SK-N-MC (cell line): Measurements from ENCODE around the gene SCP2D1.

Experiments
- DNase-seq: peaks from one replicate; pipeline ENCODE4 v3.0.0-alpha.2; 2011; ENCODE audit warnings: low read depth, low spot score
- H3K27ac ChIP-seq: fragments of 200-600 bp; sonication (generic); 2 replicates; pipeline ENCODE4 v1.5.1; 2016; ENCODE audit warnings: mixed run types
- H3K36me3 ChIP-seq: fragments of 200-600 bp; sonication (generic); 2 replicates; pipeline ENCODE4 v1.6.1; 2017; ENCODE audit warnings: antibody characterized with exemption, low read length, mixed read lengths; ENCODE audit not compliant: insufficient read depth
- H3K4me3 ChIP-seq: fragments of 200-600 bp; sonication (generic); 2 replicates; pipeline ENCODE4 v1.5.1; 2016
- H3K9ac ChIP-seq: fragments of 200-600 bp; sonication (generic); 2 replicates; pipeline ENCODE4 v1.8.0; 2017; ENCODE audit warnings: mixed run types, mixed read lengths; ENCODE audit not compliant: insufficient read length
- H3K9me3 ChIP-seq: fragments of 200-600 bp; sonication (generic); 2 replicates; pipeline ENCODE4 v1.6.1; 2017; ENCODE audit warnings: low read depth, mild to moderate bottlenecking, antibody characterized with exemption, low read length, moderate library complexity, mixed read lengths
- EZH2 ChIP-seq: fragments of 200-600 bp; sonication (generic); IDR thresholded peaks from one replicate; pipeline ENCODE4 v1.6.1; 2017; ENCODE audit warnings: antibody characterized with exemption
- FOXP2 ChIP-seq: optimal IDR thresholded peaks from 2 replicates; pipeline ENCODE3; 2011; ENCODE audit warnings: mild to moderate bottlenecking, moderate library complexity; ENCODE audit not compliant: insufficient read depth; ENCODE audit errors: extremely low read length, control extremely low read depth
- POLR2AphosphoS5 ChIP-seq: IDR thresholded peaks from 2 replicates; pipeline ENCODE4 v1.6.1; 2012; ENCODE audit warnings: mild to moderate bottlenecking, low read depth, low read length, borderline replicate concordance

SCP2D1 gene

GRCh38 chr20:18801516-18801915 lies 12.1 kb upstream of the SCP2D1 start:
- DNase-seq, result no peak
- Histone ChIP-seq H3K4me3 (no peak overlapping the region), H3K27ac (no peak overlapping the region), H3K36me3 (no peaks in the 10 kb centered on the region), H3K9me3 (no peaks in the 10 kb centered on the region), H3K9ac (no peak overlapping the region)
- TF ChIP-seq FOXP2 (no peak), EZH2 (no peak), POLR2AphosphoS5 (no peak)

GRCh38 chr20:18802012-18802634 lies 11.5 kb upstream of the SCP2D1 start:
- Histone ChIP-seq H3K36me3 (no peaks in the 10 kb centered on the region), H3K27ac (no peak overlapping the region), H3K9me3 (no peaks in the 10 kb centered on the region), H3K4me3 (no peak overlapping the region), H3K9ac (no peak overlapping the region)
- no peak for DNase-seq
- no peak for TF ChIP-seq FOXP2
- TF ChIP-seq EZH2, result no peak
- no peak for TF ChIP-seq POLR2AphosphoS5

- H3K9me3 ChIP-seq, result no peaks in the 10 kb centered on the region
- DNase-seq, result no peak
- no peak overlapping the region for H3K27ac ChIP-seq
- H3K9ac ChIP-seq, result no peak overlapping the region
- no peaks in the 10 kb centered on the region for H3K36me3 ChIP-seq
- TF ChIP-seq EZH2 (no peak), FOXP2 (no peak), POLR2AphosphoS5 (no peak)
- no peak overlapping the region for H3K4me3 ChIP-seq
These were observed 7.7 kb upstream of the SCP2D1 start for GRCh38 chr20:18805881-18806280.

GRCh38 chr20:18808712-18809111 lies 4.9 kb upstream of the SCP2D1 start:
- DNase-seq, result no peak
- no peak overlapping the region for H3K9ac ChIP-seq
- TF ChIP-seq EZH2, result no peak
- TF ChIP-seq POLR2AphosphoS5, result no peak
- TF ChIP-seq FOXP2, result no peak
- H3K27ac ChIP-seq, result no peak overlapping the region
- H3K9me3 ChIP-seq, result no peaks in the 10 kb centered on the region
- H3K36me3 ChIP-seq, result no peaks in the 10 kb centered on the region
- H3K4me3 ChIP-seq, result no peak overlapping the region

DNA sequence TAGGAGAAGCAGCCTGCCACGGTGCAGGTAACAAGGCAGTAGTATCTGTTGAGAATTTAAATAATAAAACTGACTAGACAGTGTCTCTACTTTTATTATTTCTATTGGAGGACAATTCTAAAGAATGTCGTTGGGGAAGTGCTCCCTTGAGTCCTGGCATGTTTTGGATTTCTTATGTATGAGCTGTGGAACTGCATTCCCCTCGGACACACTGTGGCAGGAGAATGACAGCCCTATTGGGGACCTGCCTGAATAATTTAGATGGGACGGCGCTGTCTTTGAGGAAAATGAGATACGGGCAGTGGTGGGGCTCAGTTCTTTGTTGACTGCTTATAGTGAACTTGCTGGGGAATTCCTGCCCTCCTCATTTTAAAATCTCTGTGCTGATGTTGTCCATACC lies 2.4 kb upstream of the SCP2D1 start:
- TF ChIP-seq EZH2 (no peak), POLR2AphosphoS5 (no peak), FOXP2 (no peak)
- Histone ChIP-seq H3K9me3 (no peaks in the 10 kb centered on the region), H3K36me3 (no peaks in the 10 kb centered on the region), H3K27ac (no peak overlapping the region), H3K4me3 (no peak overlapping the region), H3K9ac (no peak overlapping the region)
- no peak for DNase-seq

DNA sequence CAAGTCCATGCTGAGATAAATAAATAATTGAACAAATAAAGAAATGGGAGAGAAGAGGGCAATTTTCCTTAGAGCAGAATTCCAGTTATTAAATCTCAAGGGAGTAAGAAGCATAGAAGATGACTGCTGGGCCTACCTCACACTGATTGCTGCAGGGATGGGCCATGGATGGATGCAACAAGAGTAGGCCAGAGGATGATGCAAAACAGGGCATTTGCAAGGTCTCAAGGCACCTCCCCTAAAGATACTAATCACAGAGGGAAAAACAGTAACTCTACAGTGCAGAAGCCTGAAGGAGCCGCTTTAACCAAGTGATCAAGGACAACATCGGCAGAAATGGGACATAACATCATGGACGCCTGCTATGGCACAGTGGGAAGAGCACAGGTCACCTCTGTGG lies 1.7 kb upstream of the SCP2D1 start:
- Histone ChIP-seq H3K9me3 (no peaks in the 10 kb centered on the region), H3K36me3 (no peaks in the 10 kb centered on the region), H3K27ac (no peak overlapping the region), H3K4me3 (no peak overlapping the region), H3K9ac (no peak overlapping the region)
- no peak for DNase-seq
- TF ChIP-seq POLR2AphosphoS5 (no peak), FOXP2 (no peak), EZH2 (no peak)

GRCh38 chr20:18815194-18815942 lies 1.8 kb downstream of the SCP2D1 start:
- Histone ChIP-seq H3K9ac (no peak overlapping the region), H3K9me3 (no peaks in the 10 kb centered on the region)
- TF ChIP-seq EZH2 (no peak), FOXP2 (no peak), POLR2AphosphoS5 (no peak)

DNA sequence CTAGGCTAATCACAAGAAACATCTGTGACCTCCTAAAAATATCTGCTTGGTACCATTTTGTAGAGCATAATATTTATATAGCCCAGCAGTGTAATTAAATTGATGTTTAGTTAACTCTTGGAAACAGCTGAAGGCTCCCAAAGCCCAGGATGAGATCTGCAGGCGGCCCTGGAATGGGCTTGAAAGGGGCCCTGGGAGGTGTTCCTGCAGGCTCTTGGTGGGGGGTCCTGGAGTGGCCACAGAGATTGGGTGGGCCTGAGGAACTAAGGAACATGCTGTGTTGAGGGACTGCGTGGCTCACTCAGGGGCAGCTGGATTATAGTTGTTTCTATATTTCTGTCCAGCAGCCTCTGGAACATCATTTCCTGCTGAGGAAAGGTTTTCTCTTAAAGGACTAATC lies 9.2 kb downstream of the SCP2D1 start:
- H3K9ac ChIP-seq, result no peak overlapping the region
- no peak for DNase-seq
- H3K27ac ChIP-seq, result no peak overlapping the region
- TF ChIP-seq FOXP2, result no peak
- no peak for TF ChIP-seq EZH2
- TF ChIP-seq POLR2AphosphoS5, result no peak
- H3K9me3 ChIP-seq, result no peaks in the 10 kb centered on the region
- H3K36me3 ChIP-seq, result no peaks in the 10 kb centered on the region
- no peak overlapping the region for H3K4me3 ChIP-seq

More at GRCh38 chr20:18815194-18815942, 1.8 kb downstream of the SCP2D1 start:
- Histone ChIP-seq H3K27ac (no peak overlapping the region), H3K4me3 (no peak overlapping the region), H3K36me3 (no peaks in the 10 kb centered on the region)
- DNase-seq, result no peak

DNA sequence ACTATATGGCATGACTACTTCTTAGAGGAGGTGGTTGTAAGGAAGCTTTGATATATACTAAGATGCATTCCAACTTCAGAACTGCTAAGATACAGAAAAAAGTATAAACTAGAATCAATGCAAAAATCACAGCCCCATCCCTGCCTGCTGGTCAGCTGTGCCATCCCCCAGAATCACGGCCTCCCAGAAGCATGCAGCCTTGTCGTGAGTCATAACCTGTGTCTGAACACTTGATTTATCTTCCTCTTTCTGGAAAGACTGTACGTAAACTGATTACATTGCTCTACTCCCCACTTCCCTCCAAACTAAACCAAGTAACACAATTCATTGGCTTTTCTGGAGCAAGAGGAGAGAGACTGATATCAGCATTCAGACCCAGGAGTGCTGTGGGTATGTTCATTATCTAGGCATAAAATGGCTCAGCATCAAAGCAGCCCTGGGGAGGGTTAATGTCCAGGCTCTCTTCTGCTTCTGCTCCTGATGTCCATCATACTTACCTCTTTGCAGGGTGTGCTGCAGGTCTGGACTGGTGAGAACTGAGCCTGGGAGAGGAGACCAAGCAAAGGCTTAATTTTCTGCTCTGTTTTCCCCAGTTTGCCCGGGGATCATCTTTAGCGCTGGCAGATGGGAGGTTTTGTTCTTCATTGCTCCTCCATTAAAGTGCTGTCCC lies 18.4 kb downstream of the SCP2D1 start:
- Histone ChIP-seq H3K9ac (no peak overlapping the region), H3K36me3 (no peaks in the 10 kb centered on the region), H3K27ac (no peak overlapping the region), H3K4me3 (no peak overlapping the region), H3K9me3 (no peaks in the 10 kb centered on the region)
- no peak for DNase-seq
- TF ChIP-seq FOXP2 (no peak), EZH2 (no peak), POLR2AphosphoS5 (no peak)
